Muscle of arm (tissue), 12 donors: Measurements from ENCODE around the gene CLASRP. TPM values are rescaled to one million over a fixed set of nuclear protein-coding genes. Genes with fewer than 3 reads are reported as not detected.

ENCODE experiments used
- polyA plus RNA-seq, 12 donors: library from polyadenylated mRNA; unstranded; fragments of 120-200 nt; gene quantifications; one replicate each; pipeline ENCODE4 v1.2.1, GENCODE V29; 2013; ENCODE audit not compliant: insufficient read length in 12 of 12

The CLASRP gene
- polyA plus RNA-seq, 12 donors: 35.7 to 78.3 (median 40.6) TPM; not detected in 1

Other genes starting within 250 kb of the CLASRP start
- 100 to 1,000 TPM in 11 of 12 donors, not detected in 1; 113 to 274 (median 169) TPM for gene BCAM, start 229.9 kb upstream of the CLASRP start, polyA plus RNA-seq
- 10 to 100 TPM in 11 of 12 donors, not detected in 1; 32.7 to 96.2 (median 44.5) TPM for gene NECTIN2, start 192.7 kb upstream of the CLASRP start, polyA plus RNA-seq
- gene TOMM40, start 147.8 kb upstream of the CLASRP start, polyA plus RNA-seq: 10 to 100 TPM in 11 of 12 donors, not detected in 1; 24.1 to 49.4 (median 30.2) TPM
- gene APOE, start 133.2 kb upstream of the CLASRP start, polyA plus RNA-seq: 10 to 100 TPM in 11 of 12 donors, not detected in 1; 20.6 to 69.6 (median 36.6) TPM
- 10 to 100 TPM in 10 of 12 donors, 1 to 10 TPM in 1, not detected in 1; 7.9 to 62.6 (median 15.9) TPM for gene APOC1, start 124.4 kb upstream of the CLASRP start, polyA plus RNA-seq
- under 1 TPM in 2 of 12 donors, not detected in 10; 0.40 to 0.41 TPM for gene APOC4, start 96.8 kb upstream of the CLASRP start, polyA plus RNA-seq
- 1 to 10 TPM in 3 of 12 donors, under 1 TPM in 5, not detected in 4; 0.30 to 6.5 (median 0.72) TPM for gene APOC2, start 93.0 kb upstream of the CLASRP start, polyA plus RNA-seq
- 10 to 100 TPM in 11 of 12 donors, not detected in 1; 44.9 to 93.6 (median 54.1) TPM for gene CLPTM1, start 83.7 kb upstream of the CLASRP start, polyA plus RNA-seq
- 10 to 100 TPM in 1 of 12 donors, 1 to 10 TPM in 10, not detected in 1; 2.7 to 11.7 (median 4.6) TPM for gene RELB, start 37.6 kb upstream of the CLASRP start, polyA plus RNA-seq
- gene ZNF296, start 37.4 kb downstream of the CLASRP start, polyA plus RNA-seq: 1 to 10 TPM in 3 of 12 donors, under 1 TPM in 7, not detected in 2; 0.25 to 2.2 (median 0.54) TPM
- 10 to 100 TPM in 11 of 12 donors, not detected in 1; 14.0 to 26.1 (median 22.3) TPM for gene GEMIN7, start 40.2 kb downstream of the CLASRP start, polyA plus RNA-seq
- 10 to 100 TPM in 11 of 12 donors, not detected in 1; 15.0 to 43.3 (median 20.3) TPM for gene PPP1R37, start 54.1 kb downstream of the CLASRP start, polyA plus RNA-seq
- 1 to 10 TPM in 1 of 12 donors, under 1 TPM in 8, not detected in 3; 0.07 to 1.1 (median 0.12) TPM for gene NKPD1, start 121.9 kb downstream of the CLASRP start, polyA plus RNA-seq
- gene TRAPPC6A, start 139.2 kb downstream of the CLASRP start, polyA plus RNA-seq: 10 to 100 TPM in 11 of 12 donors, not detected in 1; 15.1 to 89.5 (median 19.8) TPM
- 1 to 10 TPM in 11 of 12 donors, not detected in 1; 5.2 to 9.1 (median 6.8) TPM for gene BLOC1S3, start 139.7 kb downstream of the CLASRP start, polyA plus RNA-seq
- 1 to 10 TPM in 7 of 12 donors, under 1 TPM in 3, not detected in 2; 0.53 to 2.0 (median 1.1) TPM for gene EXOC3L2, start 206.4 kb downstream of the CLASRP start, polyA plus RNA-seq
- gene MARK4, start 212.2 kb downstream of the CLASRP start, polyA plus RNA-seq: 10 to 100 TPM; 23.7 to 90.9 (median 30.3) TPM